Parathyroid adenoma (tissue), 2 donors: Measurements from ENCODE around the gene PLPPR1.

Experiments
- H2AFZ ChIP-seq: fragments of 300-600 bp; sonication (generic); one replicate; pipeline ENCODE4 v1.7.0; 2017; ENCODE audit warnings: antibody characterized with exemption, mild to moderate bottlenecking
- H3K27ac ChIP-seq: fragments of 300-600 bp; sonication (generic); one replicate; pipeline ENCODE4 v1.7.0; 2017
- H3K27me3 ChIP-seq: fragments of 300-600 bp; sonication (generic); one replicate; pipeline ENCODE4 v1.7.0; 2017; ENCODE audit warnings: low read length; ENCODE audit not compliant: control insufficient read depth, insufficient read depth
- H3K36me3 ChIP-seq: fragments of 300-600 bp; sonication (generic); one replicate; pipeline ENCODE4 v1.7.0; 2017; ENCODE audit warnings: low read length; ENCODE audit not compliant: control insufficient read depth, insufficient read depth
- H3K4me1 ChIP-seq: fragments of 300-600 bp; sonication (generic); one replicate; pipeline ENCODE4 v1.7.0; 2017; ENCODE audit warnings: control low read depth
- H3K4me2 ChIP-seq: fragments of 300-600 bp; sonication (generic); one replicate; pipeline ENCODE4 v1.7.0; 2017; ENCODE audit warnings: low read length
- H3K4me3 ChIP-seq: fragments of 300-600 bp; sonication (generic); one replicate; pipeline ENCODE4 v1.7.0; 2017; ENCODE audit warnings: low read depth, low read length
- H3K79me2 ChIP-seq: fragments of 300-600 bp; sonication (generic); one replicate; pipeline ENCODE4 v1.7.0; 2017; ENCODE audit warnings: control low read depth
- H3K9ac ChIP-seq: fragments of 300-600 bp; sonication (generic); one replicate; pipeline ENCODE4 v1.7.0; 2017; ENCODE audit warnings: mild to moderate bottlenecking
- H3K9me3 ChIP-seq: fragments of 300-600 bp; sonication (generic); one replicate; pipeline ENCODE4 v1.7.0; 2017; ENCODE audit warnings: low read length; ENCODE audit not compliant: control insufficient read depth
- CTCF ChIP-seq: fragments of 300-600 bp; sonication (generic); IDR thresholded peaks from one replicate; pipeline ENCODE4 v1.7.0; 2017; ENCODE audit warnings: antibody characterized with exemption, mild to moderate bottlenecking
- donor health status: primary hyperparathyroidism.

PLPPR1 gene

GRCh38 chr9:101254733-101255433 lies 226.4 kb downstream of the PLPPR1 start:
- Histone ChIP-seq H3K4me3 (no peak overlapping the region), H3K79me2 (no peaks in the 10 kb centered on the region), H3K27me3 (no peaks in the 10 kb centered on the region), H2AFZ (no peak overlapping the region), H3K9ac (no peak overlapping the region), H3K4me2 (no peak overlapping the region), H3K4me1 (no peaks in the 10 kb centered on the region), H3K9me3 (no peaks in the 10 kb centered on the region), H3K27ac (no peak overlapping the region), H3K36me3 (no peaks in the 10 kb centered on the region)
- no peak for TF ChIP-seq CTCF

- no peaks in the 10 kb centered on the region for H3K9me3 ChIP-seq
- H3K4me1 ChIP-seq: no peaks in the 10 kb centered on the region
- no peaks in the 10 kb centered on the region for H3K36me3 ChIP-seq
- H3K4me2 ChIP-seq: no peak overlapping the region
- H3K79me2 ChIP-seq: no peaks in the 10 kb centered on the region
- H3K27ac ChIP-seq: no peak overlapping the region
- no peak overlapping the region for H2AFZ ChIP-seq
- no peaks in the 10 kb centered on the region for H3K27me3 ChIP-seq
- H3K9ac ChIP-seq: no peak overlapping the region
- H3K4me3 ChIP-seq: no peak overlapping the region
- no peak for TF ChIP-seq CTCF
These were observed 236.2 kb downstream of the PLPPR1 start for GRCh38 chr9:101264727-101265126.

- no peak for TF ChIP-seq CTCF
- Histone ChIP-seq H3K9me3 (no peaks in the 10 kb centered on the region), H3K4me1 (no peaks in the 10 kb centered on the region), H2AFZ (no peak overlapping the region), H3K27ac (no peak overlapping the region), H3K9ac (no peak overlapping the region), H3K4me3 (no peak overlapping the region), H3K4me2 (no peak overlapping the region), H3K79me2 (no peaks in the 10 kb centered on the region), H3K36me3 (no peaks in the 10 kb centered on the region), H3K27me3 (no peaks in the 10 kb centered on the region)
These were observed 236.7 kb downstream of the PLPPR1 start for GRCh38 chr9:101265261-101265660.

GRCh38 chr9:101268426-101268825 lies 239.9 kb downstream of the PLPPR1 start:
- H3K4me1 ChIP-seq: no peaks in the 10 kb centered on the region
- no peaks in the 10 kb centered on the region for H3K36me3 ChIP-seq
- H3K27me3 ChIP-seq: no peaks in the 10 kb centered on the region
- no peak for TF ChIP-seq CTCF
- no peaks in the 10 kb centered on the region for H3K79me2 ChIP-seq
- no peak overlapping the region for H2AFZ ChIP-seq
- no peak overlapping the region for H3K4me2 ChIP-seq
- H3K9me3 ChIP-seq: no peaks in the 10 kb centered on the region
- H3K27ac ChIP-seq: no peak overlapping the region
- H3K4me3 ChIP-seq: no peak overlapping the region
- no peak overlapping the region for H3K9ac ChIP-seq

- no peak overlapping the region for H3K4me2 ChIP-seq
- no peaks in the 10 kb centered on the region for H3K9me3 ChIP-seq
- no peak for TF ChIP-seq CTCF
- H3K27me3 ChIP-seq: no peaks in the 10 kb centered on the region
- no peak overlapping the region for H3K9ac ChIP-seq
- no peaks in the 10 kb centered on the region for H3K4me1 ChIP-seq
- H3K36me3 ChIP-seq: no peaks in the 10 kb centered on the region
- H3K4me3 ChIP-seq: no peak overlapping the region
- no peak overlapping the region for H3K27ac ChIP-seq
- H2AFZ ChIP-seq: no peak overlapping the region
- H3K79me2 ChIP-seq: no peaks in the 10 kb centered on the region
These were observed 241.2 kb downstream of the PLPPR1 start for GRCh38 chr9:101269591-101270283.
